ENCODE results near the gene XPO6.

The XPO6 gene

DNA sequence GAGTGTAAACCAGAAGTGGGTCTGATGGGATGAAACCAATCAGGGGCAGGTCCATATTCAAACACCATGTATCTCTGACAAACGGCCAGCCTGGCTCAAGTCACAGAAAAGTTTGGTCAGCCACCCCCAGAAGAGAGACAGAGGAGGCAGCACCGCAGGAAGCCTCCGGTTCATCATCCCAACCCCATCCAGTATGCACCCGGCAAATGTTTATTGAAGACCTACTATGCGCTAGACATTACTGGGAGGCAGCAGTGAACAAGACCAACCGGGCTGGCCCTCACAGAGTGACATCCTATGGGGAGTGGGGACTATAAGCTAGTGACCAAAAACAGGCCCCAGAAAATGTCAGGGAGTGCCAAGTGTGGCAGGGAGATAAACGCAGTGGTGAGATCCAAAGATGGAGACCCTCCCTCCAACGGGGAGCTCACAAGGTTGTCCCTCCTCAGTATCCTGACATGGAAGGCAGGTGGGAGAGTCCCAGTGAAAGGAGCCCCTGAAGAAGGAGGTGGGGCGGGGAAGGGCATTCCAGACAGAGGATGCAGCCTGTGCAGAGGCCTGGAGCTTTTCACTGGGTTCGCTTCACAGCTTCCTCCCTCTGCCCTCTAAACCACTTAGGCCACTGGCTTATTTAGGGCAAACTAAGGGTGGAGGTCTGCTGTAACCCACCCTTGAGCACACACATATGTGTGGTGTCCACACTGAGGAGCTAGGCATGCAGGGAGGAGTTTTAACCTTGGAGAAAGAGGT is 150.2 kb downstream of the XPO6 start:
- TF ChIP-seq, protein P1, sequence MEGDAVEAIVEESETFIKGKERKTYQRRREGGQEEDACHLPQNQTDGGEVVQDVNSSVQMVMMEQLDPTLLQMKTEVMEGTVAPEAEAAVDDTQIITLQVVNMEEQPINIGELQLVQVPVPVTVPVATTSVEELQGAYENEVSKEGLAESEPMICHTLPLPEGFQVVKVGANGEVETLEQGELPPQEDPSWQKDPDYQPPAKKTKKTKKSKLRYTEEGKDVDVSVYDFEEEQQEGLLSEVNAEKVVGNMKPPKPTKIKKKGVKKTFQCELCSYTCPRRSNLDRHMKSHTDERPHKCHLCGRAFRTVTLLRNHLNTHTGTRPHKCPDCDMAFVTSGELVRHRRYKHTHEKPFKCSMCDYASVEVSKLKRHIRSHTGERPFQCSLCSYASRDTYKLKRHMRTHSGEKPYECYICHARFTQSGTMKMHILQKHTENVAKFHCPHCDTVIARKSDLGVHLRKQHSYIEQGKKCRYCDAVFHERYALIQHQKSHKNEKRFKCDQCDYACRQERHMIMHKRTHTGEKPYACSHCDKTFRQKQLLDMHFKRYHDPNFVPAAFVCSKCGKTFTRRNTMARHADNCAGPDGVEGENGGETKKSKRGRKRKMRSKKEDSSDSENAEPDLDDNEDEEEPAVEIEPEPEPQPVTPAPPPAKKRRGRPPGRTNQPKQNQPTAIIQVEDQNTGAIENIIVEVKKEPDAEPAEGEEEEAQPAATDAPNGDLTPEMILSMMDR (IDR thresholded peaks at IDR 0.05) = no peak
- TF ChIP-seq ZFX (IDR thresholded peaks at IDR 0.05; ENCODE audit: borderline replicate concordance) = no peak
- no peak overlapping the region for H3K27ac ChIP-seq

DNA sequence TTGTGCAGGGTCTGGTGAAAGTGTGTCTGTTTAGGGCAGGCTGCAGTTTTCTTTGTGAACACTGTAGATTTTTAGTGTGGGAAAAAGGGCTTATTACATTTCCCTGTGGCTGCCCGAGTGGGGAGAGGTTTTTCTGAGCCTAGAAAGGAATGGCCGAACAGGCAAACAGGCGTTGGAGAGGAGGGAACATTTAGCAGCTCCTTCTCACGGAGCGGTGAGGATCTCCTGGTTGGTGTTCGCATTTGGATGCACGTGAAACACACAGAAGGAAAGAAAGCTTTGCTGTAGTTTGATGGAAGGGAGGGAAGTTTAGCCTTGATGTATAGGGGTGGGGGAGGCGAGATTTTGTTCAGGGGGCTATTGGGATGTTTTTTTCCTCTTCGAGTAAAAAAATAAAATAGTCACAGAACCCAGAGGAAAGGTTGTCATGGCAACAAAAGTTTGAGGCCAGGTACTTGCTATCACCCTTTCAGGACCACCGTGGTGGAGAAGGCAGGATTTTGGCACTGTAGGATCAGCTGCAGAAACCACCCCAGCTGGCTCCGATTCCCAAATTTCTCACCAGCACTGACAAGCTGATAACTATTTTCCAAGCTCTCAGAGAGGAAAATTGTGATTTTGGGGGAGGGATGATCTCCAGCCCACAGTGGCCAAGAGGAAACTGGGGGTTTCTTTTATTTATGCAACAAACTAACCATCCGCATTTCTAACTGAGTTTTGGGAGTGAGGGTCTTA is 151.8 kb downstream of the XPO6 start:
- no peak overlapping the region for H3K27ac ChIP-seq
- TF ChIP-seq, protein P1 (IDR thresholded peaks at IDR 0.05) = no peak
- TF ChIP-seq ZFX (IDR thresholded peaks at IDR 0.05; ENCODE audit: borderline replicate concordance) = no peak

DNA sequence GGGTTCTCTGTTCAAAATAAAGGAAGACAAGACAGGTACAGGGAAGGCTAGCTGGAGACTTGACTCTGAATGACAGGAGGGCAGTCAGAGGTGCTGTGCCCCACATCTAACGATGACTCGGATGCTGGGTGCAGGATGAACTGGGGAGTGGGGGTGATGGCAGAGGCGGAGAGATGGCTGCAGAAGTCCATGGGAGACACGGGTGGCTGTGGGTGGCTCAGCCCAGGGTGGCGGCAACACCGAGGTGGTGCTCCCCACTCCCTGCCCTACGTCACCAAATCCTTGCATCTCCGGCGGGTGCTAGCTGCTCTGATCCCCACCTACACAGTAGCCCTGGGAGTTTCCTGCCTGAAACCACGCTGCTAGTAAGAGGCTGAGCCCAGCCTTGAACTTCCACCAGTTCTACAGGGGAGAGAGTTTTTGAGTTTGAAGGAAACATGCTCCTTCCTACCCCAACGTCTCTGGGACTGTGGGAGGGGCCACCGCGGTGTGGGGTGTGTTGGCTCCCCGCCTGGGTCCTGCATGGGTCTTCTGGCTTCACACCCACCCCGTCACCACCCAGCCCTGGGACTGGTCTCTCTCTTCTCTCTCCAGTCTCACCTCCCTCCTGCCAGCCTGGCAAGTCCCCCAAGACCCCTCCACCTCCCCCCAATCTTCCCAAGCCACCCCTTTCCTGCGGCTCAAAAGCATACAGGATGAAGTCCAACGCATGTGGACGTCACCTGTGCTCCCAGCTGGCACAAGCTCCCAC is 152.8 kb downstream of the XPO6 start:
- TF ChIP-seq, protein P1 (IDR thresholded peaks at IDR 0.05) = no peak
- no peak for TF ChIP-seq ZFX (IDR thresholded peaks at IDR 0.05; ENCODE audit: borderline replicate concordance)
- H3K27ac ChIP-seq = no peak overlapping the region

DNA sequence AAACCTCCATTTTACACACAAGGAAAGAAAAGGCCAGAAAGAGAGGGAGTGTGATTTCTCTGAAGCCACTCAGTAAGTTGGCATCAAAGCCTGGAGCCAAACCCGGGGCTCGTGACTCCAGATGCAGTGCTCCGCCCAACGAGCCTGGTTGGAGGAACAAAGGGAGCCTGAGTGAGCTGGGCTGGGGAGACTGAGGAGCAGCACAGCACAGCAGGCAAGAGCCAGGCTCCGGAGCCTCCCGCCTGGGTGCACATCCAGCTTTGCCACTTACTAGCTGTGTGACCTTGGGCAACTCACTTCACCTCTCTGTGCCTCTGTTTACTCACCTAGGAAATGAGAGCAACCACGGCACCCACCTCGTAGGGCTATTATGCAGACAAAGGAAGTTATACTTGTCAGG is 153.8 kb downstream of the XPO6 start:
- H3K27ac ChIP-seq = no peak overlapping the region
- TF ChIP-seq, protein P1 (IDR thresholded peaks at IDR 0.05) = no peak
- TF ChIP-seq ZFX (IDR thresholded peaks at IDR 0.05; ENCODE audit: borderline replicate concordance) = no peak

DNA sequence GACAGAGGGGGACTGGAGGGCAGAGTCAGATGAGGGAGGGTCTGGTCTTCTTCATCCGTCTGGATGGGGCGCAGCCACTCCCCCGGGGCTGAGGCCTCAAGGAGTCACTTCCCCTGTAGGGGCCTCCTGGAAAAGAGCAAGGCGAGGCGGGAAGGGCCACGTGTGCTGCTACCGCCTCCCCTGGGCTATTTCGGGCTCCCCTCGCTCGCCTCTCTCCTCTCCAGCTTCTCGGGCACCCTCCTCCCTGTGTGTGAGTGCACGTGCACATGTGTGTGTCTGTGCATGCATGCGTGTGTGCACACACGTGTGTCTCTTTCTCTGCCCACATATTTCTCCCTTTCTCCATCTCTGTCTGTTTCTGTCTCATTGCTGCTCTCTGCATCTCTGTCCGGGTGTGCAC is 158.3 kb downstream of the XPO6 start:
- no peak overlapping the region for H3K27ac ChIP-seq
- TF ChIP-seq ZFX (IDR thresholded peaks at IDR 0.05; ENCODE audit: borderline replicate concordance) = no peak
- TF ChIP-seq, protein P1 (IDR thresholded peaks at IDR 0.05) = no peak

DNA sequence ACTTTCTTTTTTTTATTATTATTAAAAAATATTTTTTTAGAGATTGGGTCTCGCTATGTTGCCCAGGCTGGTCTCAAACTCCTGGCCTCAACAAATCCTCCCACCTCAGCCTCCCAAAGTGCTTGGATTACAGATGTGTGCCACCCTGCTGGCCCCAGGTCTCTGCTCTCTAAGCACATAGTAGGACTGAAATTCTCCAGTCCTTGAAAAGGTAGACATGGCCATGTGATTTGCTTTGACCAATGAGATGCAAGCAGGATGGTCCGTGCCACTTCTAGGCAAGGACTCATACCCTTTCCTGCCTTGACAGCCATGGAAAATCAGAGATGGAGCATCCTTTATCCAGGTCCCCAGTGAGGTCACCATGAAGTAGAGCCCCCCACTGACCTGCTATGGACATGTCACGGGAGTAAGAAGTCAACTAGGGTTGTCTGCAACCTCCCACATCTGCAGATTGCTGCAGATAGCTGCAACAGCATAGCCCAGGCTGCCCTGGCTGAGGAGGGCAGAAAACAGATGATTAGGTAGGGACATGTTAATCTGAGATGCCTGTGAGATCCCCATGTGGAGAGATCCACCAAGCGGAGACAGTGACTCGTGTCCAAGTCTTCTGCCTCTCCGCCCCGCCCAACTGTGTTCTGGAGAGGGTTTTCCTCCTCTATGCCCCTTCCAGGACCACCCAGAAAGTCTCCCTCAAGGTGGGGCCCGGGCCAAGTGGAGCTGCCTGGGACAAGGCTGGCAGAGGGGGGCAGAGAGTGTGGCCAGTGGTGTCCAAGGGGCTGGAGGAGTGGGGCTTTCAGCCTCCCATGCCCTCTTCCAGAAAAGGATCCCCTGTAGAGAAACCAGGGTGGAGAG is 159.3 kb downstream of the XPO6 start:
- H3K27ac ChIP-seq = no peak overlapping the region
- TF ChIP-seq ZFX (IDR thresholded peaks at IDR 0.05; ENCODE audit: borderline replicate concordance) = no peak
- TF ChIP-seq, protein P1 (IDR thresholded peaks at IDR 0.05) = no peak

All from 22Rv1 (cell line).